ENCODE measurements around the gene TNFAIP2.

- TF ChIP-seq E2F5 (CRISPR knock-in tag; IDR thresholded peaks at IDR 0.05) (no peak), CTCF (IDR thresholded peaks at IDR 0.05 in 2 of 3, conservative IDR thresholded peaks at IDR 0.05 in 1 of 3; ENCODE audit: insufficient read depth in 2 of 3, low read depth in 1 of 3, low read length in 3 of 3) (no peak), MXI1 (IDR thresholded peaks at IDR 0.05; ENCODE audit: low read depth, low read length) (no peak), SP1 (CRISPR knock-in tag; IDR thresholded peaks at IDR 0.05) (no peak), ZNF780A (CRISPR knock-in tag; IDR thresholded peaks at IDR 0.05) (no peak), LARP7 (IDR thresholded peaks at IDR 0.05) (no peak), EP300 (IDR thresholded peaks at IDR 0.05; ENCODE audit: low read length) (peak; percentile 40; the same call in 1 of the 2 replicates)
These were observed 1.2 kb upstream of the TNFAIP2 start for GRCh38 chr14:103121846-103122584.

Measured in K562 (cell line).